HG03354 (cell line): ENCODE results near the gene ST3GAL5.

ENCODE experiments used
- ATAC-seq: cut with Tn5 transposase; IDR thresholded peaks from one replicate; pipeline ENCODE4 v1.9.1; 2021; ENCODE audit warnings: mild to moderate bottlenecking; ENCODE audit not compliant: unreplicated experiment, poor library complexity, severe bottlenecking

Gene ST3GAL5

DNA sequence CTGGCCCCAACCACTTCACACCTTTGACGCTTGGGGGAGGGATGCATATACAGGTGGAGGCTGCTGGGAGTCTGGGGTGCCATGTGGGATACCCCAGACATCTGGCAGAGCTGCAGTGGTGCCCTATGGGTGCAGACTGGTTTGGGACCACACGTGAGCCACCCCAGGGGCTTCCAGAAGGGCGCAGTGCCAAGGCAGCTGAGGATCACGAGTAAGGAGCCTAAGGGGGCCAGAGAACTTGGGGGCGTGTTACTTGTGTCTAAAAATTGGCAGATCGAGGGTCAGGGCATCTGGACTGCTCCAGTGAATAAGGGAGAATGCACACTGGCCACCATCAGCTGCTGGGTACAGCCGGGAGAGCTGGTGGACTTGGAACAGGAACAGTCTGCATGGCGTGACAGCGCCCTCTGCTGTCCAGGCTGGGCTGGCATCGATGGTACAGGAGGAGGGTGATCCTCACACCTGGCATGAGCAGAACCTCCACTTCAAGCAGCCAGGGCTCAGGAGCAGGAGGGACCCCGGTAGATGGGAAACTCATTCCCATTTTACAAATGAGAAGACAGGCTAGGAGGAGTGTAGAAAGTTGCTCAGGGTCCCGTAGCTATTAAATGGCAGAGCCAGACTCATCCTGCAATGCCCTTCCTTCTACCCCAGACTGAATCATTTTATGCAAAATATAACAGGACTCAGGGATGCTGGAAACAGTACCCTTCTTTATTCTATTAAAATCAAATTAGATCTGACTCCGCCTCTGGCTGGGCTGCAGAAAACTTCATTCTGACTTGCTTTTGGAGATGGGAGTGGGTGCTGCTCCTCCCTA lies 74.6 kb downstream of the ST3GAL5 start:
- ATAC-seq = no peak

GRCh38 chr2:85813211-85813981 lies 75.4 kb downstream of the ST3GAL5 start:
- no peak for ATAC-seq

DNA sequence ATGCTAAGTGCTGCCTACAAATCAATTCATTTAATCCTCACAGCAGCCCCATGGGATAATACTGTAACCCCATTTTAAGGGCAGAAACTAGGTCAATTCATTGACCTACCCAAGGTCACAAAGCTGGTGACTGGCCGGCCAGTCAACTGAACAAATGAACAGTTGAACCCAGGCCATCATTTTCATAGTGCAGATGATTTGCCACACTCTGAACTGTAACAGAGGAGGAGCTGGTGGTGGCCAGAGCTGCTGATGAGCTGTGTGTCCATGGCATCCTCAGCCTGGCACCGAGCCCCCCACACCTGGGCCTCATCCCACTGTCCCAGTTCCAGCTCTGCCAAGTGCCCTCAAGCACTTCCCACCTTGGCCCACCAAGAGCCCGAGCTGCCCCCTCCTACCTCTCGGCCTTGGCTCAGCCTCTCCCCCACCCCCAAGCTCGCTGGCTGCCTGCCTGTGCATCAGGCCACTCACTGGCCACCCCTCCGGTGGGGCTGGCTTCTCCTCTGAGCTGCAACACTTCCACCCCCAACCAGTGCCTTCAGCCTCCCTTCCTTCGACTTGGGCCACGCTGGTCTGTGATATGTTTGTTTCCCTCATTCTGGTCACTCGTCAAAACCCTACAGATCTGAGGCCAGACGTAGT lies 76.6 kb downstream of the ST3GAL5 start:
- no peak for ATAC-seq

GRCh38 chr2:85811180-85812093 lies 77.4 kb downstream of the ST3GAL5 start:
- no peak for ATAC-seq

DNA sequence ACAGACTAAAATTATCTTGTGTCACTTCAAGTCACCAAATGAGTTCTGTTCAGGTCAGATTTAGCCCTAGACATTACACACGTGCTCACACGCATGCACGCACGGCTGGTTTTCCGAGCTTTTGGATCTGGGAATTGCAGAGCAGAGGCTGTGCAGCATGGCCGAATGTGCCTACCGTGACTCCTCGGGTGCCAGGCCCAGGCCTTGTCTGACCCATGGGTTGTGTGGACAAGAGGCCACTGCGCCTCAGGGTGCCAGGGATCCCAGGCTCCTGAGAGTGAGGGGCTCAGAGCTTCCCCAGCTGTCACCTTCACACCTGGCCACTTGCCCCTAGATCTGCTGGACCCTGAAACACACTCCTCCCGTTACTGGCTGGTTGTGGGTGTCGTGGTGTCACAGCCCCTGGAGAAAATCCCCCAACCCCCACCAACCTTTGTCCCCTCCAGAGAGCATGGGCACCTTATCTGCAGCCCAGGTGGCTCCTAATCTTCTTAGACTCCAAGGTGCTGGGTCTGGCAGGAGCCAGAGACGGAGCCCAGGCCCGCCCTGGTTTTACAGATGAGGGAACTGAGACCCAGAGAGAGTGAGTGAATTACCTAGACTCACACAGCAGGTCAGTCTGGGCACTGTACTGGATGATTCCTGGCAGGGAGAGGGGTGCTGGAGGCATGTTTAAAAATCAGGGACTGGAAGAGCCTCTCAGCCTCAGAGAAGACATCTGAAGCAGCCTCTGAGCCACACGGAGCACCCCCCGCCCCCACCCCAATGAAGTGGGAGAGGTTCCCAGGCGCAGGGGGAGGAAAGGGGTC lies 78.2 kb downstream of the ST3GAL5 start:
- no peak for ATAC-seq

DNA sequence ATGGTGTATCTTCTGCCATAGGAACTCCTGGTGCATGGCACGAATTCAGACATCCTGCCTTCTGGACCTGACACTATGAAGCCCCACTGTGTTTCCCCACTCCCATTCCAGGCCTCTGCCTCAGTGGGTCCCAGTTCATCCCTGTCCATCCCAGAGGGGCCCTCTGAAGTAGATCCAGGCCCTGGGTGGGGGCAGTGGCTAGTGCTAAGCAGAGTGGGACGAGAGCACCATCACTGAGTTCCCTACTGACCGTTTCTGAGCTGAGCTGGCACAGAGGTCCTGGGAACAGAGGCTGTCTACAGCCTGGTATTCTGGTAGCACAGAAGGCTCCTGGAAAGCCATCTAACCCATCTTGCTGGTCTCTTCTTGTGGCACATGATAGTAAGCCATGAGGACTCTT lies 81.0 kb downstream of the ST3GAL5 start:
- no peak for ATAC-seq

DNA sequence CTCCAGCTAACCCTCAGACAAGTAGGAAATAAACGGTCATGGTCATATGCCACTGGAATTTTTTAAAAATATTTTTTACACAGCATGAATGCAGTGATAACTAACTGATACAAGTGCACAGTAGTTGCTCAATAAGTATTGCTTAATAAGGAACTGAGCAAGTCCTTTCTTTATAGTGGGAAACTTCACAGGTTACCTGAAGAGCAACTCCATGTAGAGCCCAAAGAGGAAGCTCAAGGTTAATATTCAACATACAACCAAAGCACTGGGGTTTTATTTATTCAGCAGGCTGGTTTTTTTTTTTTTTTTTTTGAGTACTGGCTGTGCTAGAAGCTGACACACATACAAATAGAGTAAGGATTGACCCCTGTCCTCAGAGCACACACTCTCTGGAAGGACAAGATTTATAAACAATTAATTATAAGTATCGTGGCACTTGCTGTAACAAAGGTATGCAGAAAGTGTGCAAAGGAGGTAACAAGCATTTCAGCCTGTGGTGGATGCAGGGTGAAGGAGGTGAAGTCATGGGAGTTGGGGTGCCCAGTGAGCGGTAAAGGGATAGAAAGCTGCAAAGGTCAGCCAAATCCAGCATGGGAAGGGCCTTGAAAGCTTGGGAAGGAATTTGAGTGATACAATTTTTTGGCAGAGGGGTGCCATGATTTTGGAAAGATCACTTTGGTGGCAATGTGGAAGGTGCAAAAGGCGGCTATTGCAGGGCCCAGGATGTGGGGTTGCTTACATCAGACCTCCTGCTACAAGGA lies 82.3 kb downstream of the ST3GAL5 start:
- ATAC-seq = no peak

DNA sequence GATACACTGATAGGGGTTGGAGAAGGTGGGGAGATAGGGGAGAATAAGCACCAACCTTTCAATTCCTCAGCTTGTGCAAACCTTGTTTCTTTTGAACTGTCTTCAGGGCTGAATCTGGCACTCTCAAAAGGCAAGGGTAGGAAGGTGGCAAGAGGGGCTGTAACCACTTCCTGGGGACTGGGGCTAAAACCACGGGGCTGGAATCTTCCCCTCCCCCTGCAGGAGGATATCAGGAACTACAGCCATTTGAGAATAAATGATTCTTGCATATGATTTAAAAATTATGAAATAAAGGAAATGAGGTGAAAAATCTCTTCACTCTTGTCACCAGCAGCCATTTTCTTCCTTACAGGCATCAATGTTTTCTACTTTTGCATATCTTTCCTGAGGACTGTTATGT lies 84.2 kb downstream of the ST3GAL5 start:
- ATAC-seq = no peak

DNA sequence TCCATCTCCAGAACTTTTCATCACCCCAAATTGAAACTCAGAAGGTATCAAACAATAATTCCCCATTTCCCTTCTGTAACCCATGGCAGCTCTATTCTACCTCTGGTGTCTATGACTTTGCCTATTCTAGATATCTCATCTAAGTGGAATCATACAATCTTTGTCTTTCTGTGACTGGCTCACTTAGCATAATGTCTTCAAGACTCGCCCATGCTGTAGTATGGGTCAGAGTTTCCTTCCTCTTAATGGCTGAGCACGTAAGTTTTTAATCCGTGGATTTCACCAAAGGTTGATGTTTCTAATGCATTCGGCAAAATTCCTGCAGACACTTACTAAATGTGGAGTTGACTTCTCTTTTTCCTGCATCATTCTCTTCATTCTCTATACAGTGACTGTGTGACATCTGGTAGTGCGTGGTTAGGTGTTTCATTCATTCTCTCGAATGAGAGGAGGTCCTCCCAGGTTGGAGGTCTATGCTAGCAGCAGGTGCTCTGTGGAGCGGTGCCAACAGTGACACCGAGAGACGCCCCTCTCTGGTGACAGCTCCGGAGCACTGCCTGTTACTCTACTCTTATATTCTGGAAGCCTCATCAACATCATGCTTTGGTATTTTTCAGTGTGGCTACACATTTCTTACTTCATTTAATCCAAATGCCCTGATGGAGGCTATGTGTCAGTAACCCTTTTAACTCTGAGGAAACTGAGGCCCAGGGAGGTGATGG lies 84.9 kb downstream of the ST3GAL5 start:
- no peak for ATAC-seq

GRCh38 chr2:85802354-85803103 lies 86.3 kb downstream of the ST3GAL5 start:
- no peak for ATAC-seq

DNA sequence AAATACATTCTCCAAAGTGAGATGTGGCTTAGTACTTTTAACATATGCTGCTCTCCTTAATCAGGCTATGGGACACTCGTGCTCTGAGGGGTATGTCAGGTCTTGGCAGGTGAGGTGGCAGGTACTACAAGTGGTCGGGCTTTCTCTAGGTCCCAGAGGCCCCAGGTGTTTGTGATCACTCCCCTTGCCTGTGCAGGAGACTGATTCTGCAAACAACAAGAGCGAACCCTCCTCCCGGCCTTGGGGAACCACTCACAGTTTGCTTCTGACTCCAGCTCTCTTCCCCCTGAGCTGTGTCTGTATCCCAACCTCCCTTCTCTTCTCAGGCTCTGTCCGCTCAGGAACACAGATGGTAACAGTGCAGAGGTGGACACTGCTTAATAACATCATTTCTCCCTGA lies 86.9 kb downstream of the ST3GAL5 start:
- ATAC-seq = no peak

DNA sequence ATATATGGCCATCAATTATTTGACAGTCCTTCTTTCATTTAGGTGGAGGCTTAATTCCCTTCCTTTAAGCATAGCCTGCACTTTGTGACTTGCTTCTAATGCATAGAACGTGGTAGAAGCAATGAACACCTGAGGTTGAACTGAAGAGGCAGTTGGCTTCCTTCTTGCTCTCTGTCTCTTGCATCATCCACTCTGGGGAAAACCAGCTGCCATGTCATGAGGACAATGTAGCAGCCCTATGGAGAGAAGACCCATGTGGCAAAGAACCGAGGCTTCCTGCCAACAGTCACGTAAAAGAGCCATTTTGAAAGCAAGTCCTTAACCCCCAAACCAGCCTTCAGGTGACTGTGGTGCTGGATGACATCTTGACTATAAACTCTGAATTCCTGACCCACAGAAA lies 88.2 kb downstream of the ST3GAL5 start:
- no peak for ATAC-seq

- no peak for ATAC-seq
Measured at GRCh38 chr2:85799215-85799956, 89.4 kb downstream of the ST3GAL5 start.

GRCh38 chr2:85797921-85798320 lies 90.9 kb downstream of the ST3GAL5 start:
- ATAC-seq = no peak

- no peak for ATAC-seq
Measured at GRCh38 chr2:85797263-85797660, 91.5 kb downstream of the ST3GAL5 start.
